ENCODE results near the gene AGBL4. TPM values are rescaled to one million over a fixed set of nuclear protein-coding genes. Genes with fewer than 3 reads are reported as not detected.

Gene AGBL4
- total and polyA plus RNA-seq, 5 experiments from 2014 or later, result 0.16 to 0.25 TPM; not detected in 3

DNA sequence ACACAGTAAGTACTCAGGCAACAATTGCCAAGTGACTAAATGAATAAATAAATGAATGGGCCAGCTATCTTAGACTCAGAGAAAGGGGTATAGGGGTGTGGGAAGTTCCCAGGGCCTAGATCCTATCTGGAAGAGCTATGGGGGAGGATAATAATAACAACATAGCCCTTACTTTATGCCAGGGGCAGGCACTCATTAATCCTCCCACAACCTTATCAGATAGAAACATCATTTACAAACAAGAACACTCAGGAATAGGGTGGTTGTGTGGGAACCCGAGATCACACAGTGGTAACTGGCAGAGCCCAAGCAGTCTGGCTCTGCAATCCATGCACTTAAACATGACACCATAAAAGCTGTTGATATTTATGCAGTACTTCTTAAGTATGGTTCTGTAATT lies 1423.6 kb downstream of the AGBL4 start:
- H3K9me3 Mint-ChIP-seq, result no peaks in the 10 kb centered on the region
- H3K4me1 Mint-ChIP-seq, result no peaks in the 10 kb centered on the region
- DNase-seq (no peak), ATAC-seq (no peak)
- no peak overlapping the region for H3K4me3 Mint-ChIP-seq
- H3K27ac Mint-ChIP-seq, result no peak overlapping the region
- POLR2A ChIA-PET, result no interaction called here
- peaks cover 0 to 8% (median 4%) of the 10 kb centered on the region in 5 donors for H3K27me3 Mint-ChIP-seq
- H3K36me3 Mint-ChIP-seq, result no peaks in the 10 kb centered on the region

DNA sequence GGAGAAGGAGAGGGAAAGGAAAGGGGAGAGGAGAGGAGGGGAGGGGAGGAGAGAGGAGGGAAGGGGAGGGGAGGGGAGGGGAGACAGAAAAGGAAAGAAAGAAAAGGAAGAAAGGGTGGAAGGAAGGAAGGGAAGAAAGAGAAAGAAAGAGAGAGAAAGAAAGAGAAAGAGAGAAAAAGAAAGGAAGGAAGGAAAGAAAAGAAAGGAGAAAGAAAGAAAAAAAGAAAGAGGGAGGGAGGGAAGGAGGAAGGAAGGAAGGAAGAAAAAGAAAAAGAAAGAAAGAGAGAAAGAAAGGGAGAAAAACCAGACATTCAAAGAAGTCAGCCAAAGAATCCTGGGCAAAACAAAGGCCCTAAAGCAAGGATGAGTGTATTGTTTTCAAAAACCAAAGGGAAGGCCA lies 1426.1 kb downstream of the AGBL4 start:
- H3K27ac Mint-ChIP-seq, result no peak overlapping the region
- H3K27me3 Mint-ChIP-seq, result peaks cover 0 to 5% (median under 1%) of the 10 kb centered on the region in 5 donors
- ATAC-seq, result no peak
- no peaks in the 10 kb centered on the region for H3K9me3 Mint-ChIP-seq
- POLR2A ChIA-PET, result no interaction called here
- H3K36me3 Mint-ChIP-seq, result no peaks in the 10 kb centered on the region
- H3K4me3 Mint-ChIP-seq, result no peak overlapping the region
- no peaks in the 10 kb centered on the region for H3K4me1 Mint-ChIP-seq
- DNase-seq, result no peak

DNA sequence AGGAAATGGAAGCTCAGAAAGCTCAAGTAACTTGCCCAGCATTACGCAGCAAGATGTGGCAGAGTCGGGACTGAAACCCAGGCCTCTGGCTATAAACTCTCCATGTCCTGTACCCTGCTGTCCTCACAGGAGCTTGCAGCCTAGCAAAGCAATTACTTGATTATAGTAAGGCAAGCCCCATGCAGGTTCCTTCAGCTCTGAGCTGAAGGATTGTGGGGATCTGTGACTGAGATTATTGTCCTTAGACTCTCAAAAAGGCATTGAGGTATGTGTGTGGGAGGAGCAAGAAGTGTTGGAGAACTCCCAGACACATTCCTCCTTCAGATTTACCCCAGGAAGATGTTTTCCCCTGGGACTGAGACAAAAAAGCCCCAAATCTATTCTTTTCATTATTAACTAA lies 1427.7 kb downstream of the AGBL4 start:
- DNase-seq, result no peak
- POLR2A ChIA-PET, result no interaction called here
- Mint-ChIP-seq H3K27me3 (peaks cover 0 to 5% (median 0%) of the 10 kb centered on the region in 5 donors), H3K9me3 (no peaks in the 10 kb centered on the region), H3K4me1 (no peaks in the 10 kb centered on the region), H3K36me3 (no peaks in the 10 kb centered on the region), H3K4me3 (no peak overlapping the region), H3K27ac (no peak overlapping the region)
- ATAC-seq, result no peak

DNA sequence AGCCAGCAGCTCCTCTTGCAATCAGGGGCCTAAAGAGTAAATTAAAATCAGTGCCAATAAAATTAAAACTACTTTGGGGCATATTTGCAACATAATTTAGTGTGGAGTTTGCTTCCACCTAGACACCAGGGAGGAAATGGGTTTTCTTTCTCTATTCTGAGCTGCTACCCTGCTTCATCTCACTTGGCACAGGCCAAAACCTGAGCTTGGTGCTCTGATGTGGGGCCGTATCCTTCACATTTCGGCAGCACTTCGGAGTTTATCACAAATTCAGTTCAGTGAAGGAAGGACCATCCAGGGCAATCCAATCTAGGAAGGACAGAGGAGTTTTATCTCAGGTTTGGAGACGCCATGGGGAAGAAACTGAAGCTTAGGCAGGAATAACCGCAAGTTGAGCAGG lies 1428.1 kb downstream of the AGBL4 start:
- no peak for DNase-seq
- Mint-ChIP-seq H3K36me3 (no peaks in the 10 kb centered on the region), H3K9me3 (no peaks in the 10 kb centered on the region), H3K4me3 (no peak overlapping the region), H3K27ac (no peak overlapping the region), H3K4me1 (no peaks in the 10 kb centered on the region), H3K27me3 (peaks cover 0 to 5% (median 0%) of the 10 kb centered on the region in 5 donors)
- ATAC-seq, result no peak
- POLR2A ChIA-PET, result no interaction called here

DNA sequence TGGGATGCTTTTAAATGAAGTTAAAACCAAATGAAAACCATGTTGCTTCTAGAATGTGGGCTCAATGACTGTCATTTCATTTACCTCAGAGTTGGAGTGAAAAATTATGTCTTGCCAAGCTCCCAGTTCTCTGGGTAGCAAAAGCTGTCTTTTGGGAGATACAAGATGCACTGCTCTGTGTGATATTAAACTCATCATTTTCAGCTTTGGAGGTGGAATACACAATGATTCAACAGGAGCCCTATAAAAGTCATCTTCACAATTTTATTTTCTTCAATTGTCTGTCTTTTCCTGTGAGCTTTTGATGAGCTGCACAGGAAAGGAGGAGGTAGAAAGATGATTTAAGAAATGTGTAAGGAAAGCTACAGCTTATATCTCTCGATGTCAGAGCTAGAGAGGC lies 1431.4 kb downstream of the AGBL4 start:
- H3K36me3 Mint-ChIP-seq, result no peaks in the 10 kb centered on the region
- no peak overlapping the region for H3K4me3 Mint-ChIP-seq
- H3K9me3 Mint-ChIP-seq, result no peaks in the 10 kb centered on the region
- ATAC-seq, result no peak
- no peaks in the 10 kb centered on the region for H3K4me1 Mint-ChIP-seq
- POLR2A ChIA-PET, result no interaction called here
- no peak overlapping the region for H3K27ac Mint-ChIP-seq
- no peak for DNase-seq
- peaks cover under 1 to 9% (median 2%) of the 10 kb centered on the region in 5 donors for H3K27me3 Mint-ChIP-seq

- no peaks in the 10 kb centered on the region for H3K4me1 Mint-ChIP-seq
- H3K27me3 Mint-ChIP-seq, result peaks cover 6 to 19% (median 9%) of the 10 kb centered on the region in 5 donors
- DNase-seq, result no peak
- H3K27ac Mint-ChIP-seq, result no peak overlapping the region
- no peak for ATAC-seq
- no peak overlapping the region for H3K4me3 Mint-ChIP-seq
- no peaks in the 10 kb centered on the region for H3K36me3 Mint-ChIP-seq
- POLR2A ChIA-PET, result no interaction called here
- no peaks in the 10 kb centered on the region for H3K9me3 Mint-ChIP-seq
These were observed 1432.6 kb downstream of the AGBL4 start for GRCh38 chr1:48591181-48591580.

GRCh38 chr1:48588061-48588460 lies 1435.7 kb downstream of the AGBL4 start:
- POLR2A ChIA-PET, result no interaction called here
- DNase-seq, result no peak
- ATAC-seq, result no peak
- Mint-ChIP-seq H3K4me1 (no peaks in the 10 kb centered on the region), H3K4me3 (no peak overlapping the region), H3K27me3 (peaks cover 7 to 28% (median 18%) of the 10 kb centered on the region in 5 donors), H3K27ac (no peak overlapping the region), H3K36me3 (no peaks in the 10 kb centered on the region), H3K9me3 (no peaks in the 10 kb centered on the region)

DNA sequence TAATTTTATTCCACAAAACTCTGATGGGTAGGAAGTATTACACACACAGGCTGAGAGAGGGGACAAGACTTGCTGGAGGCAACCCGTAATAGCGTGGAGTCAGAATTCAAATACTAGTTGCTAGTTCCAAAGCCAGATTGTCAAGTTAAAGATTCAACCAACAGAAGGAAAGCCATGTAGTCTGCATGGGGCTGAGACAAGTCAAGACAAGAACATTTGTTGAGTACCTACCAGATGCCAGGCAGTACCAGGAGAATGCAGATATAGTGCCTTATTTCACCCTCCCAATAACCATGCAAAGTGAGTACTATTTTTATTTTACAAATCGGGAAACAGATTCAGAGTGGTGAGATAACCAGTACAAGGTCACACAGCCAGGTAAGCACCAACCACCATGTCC lies 1441.3 kb downstream of the AGBL4 start:
- peak overlapping the region in 1 of 10 donors; percentile 4 for H3K4me3 Mint-ChIP-seq
- DNase-seq (no peak), ATAC-seq (no peak)
- no peak overlapping the region for H3K27ac Mint-ChIP-seq
- H3K9me3 Mint-ChIP-seq, result no peaks in the 10 kb centered on the region
- no peaks in the 10 kb centered on the region for H3K4me1 Mint-ChIP-seq
- POLR2A ChIA-PET, result no interaction called here
- H3K36me3 Mint-ChIP-seq, result no peaks in the 10 kb centered on the region
- H3K27me3 Mint-ChIP-seq, result peaks cover 8 to 28% (median 21%) of the 10 kb centered on the region in 5 donors

DNA sequence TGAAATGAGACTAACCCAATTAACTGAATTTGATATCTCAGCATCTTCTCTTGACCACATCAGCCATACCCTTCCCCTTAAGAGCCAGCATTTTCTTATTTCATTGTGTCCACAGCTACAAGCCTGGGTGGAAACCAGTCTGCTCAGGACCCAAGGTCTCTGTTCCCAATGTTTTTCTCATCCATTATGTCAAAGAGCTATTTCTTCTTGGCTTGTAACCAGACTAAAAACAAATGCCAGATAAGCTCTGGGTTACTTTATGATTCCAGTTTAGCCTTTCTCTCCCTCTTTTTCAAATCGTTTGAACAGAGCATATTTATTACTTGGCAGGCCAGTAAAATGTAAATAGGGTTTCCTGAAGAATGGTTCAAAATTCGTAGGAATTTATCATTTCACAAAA lies 1442.5 kb downstream of the AGBL4 start:
- Mint-ChIP-seq H3K4me1 (no peaks in the 10 kb centered on the region), H3K27me3 (peaks cover 5 to 18% (median 14%) of the 10 kb centered on the region in 5 donors), H3K36me3 (no peaks in the 10 kb centered on the region), H3K4me3 (no peak overlapping the region), H3K9me3 (no peaks in the 10 kb centered on the region), H3K27ac (no peak overlapping the region)
- ATAC-seq, result no peak
- no peak for DNase-seq
- POLR2A ChIA-PET, result no interaction called here

GRCh38 chr1:48576565-48576964 lies 1447.2 kb downstream of the AGBL4 start:
- no peak for DNase-seq
- Mint-ChIP-seq H3K36me3 (no peaks in the 10 kb centered on the region), H3K27ac (no peak overlapping the region), H3K27me3 (peaks cover 7 to 21% (median 10%) of the 10 kb centered on the region in 5 donors), H3K4me1 (no peaks in the 10 kb centered on the region), H3K9me3 (no peaks in the 10 kb centered on the region), H3K4me3 (no peak overlapping the region)
- ATAC-seq, result no peak
- POLR2A ChIA-PET, result no interaction called here

- no peak overlapping the region for H3K27ac Mint-ChIP-seq
- no peaks in the 10 kb centered on the region for H3K36me3 Mint-ChIP-seq
- H3K4me3 Mint-ChIP-seq, result no peak overlapping the region
- no peaks in the 10 kb centered on the region for H3K9me3 Mint-ChIP-seq
- no peak for ATAC-seq
- H3K4me1 Mint-ChIP-seq, result no peaks in the 10 kb centered on the region
- peak in 3 of 10 donors; percentile 1 to 9 (median 2) for DNase-seq
- POLR2A ChIA-PET, result no interaction called here
- peaks cover 4 to 33% (median 8%) of the 10 kb centered on the region in 5 donors for H3K27me3 Mint-ChIP-seq
These were observed 1451.0 kb downstream of the AGBL4 start for GRCh38 chr1:48572646-48573258.

DNA sequence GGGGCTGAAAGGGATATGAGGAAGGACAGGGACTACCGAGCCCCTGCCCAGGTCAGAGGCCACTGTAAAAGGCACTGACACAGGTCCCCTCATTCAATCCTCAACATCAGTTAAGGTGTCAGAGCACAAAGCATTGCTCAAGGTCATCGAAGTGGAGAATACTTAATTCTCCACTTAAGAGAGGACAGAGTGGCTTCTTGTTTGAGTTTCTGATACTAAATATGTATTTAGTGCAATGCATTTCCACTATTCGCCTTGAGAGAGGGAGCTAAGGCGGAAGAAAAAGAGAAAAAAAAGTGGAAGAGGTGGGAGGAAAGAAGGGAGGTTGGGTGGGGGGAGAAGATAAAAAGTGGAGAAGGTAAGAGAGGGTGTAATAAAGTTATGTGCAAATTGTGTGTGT lies 1451.6 kb downstream of the AGBL4 start:
- no peak overlapping the region for H3K4me3 Mint-ChIP-seq
- POLR2A ChIA-PET, result no interaction called here
- no peaks in the 10 kb centered on the region for H3K4me1 Mint-ChIP-seq
- no peaks in the 10 kb centered on the region for H3K36me3 Mint-ChIP-seq
- no peak overlapping the region for H3K27ac Mint-ChIP-seq
- H3K27me3 Mint-ChIP-seq, result peaks cover 4 to 33% (median 8%) of the 10 kb centered on the region in 5 donors
- ATAC-seq, result no peak
- DNase-seq, result no peak
- no peaks in the 10 kb centered on the region for H3K9me3 Mint-ChIP-seq

DNA sequence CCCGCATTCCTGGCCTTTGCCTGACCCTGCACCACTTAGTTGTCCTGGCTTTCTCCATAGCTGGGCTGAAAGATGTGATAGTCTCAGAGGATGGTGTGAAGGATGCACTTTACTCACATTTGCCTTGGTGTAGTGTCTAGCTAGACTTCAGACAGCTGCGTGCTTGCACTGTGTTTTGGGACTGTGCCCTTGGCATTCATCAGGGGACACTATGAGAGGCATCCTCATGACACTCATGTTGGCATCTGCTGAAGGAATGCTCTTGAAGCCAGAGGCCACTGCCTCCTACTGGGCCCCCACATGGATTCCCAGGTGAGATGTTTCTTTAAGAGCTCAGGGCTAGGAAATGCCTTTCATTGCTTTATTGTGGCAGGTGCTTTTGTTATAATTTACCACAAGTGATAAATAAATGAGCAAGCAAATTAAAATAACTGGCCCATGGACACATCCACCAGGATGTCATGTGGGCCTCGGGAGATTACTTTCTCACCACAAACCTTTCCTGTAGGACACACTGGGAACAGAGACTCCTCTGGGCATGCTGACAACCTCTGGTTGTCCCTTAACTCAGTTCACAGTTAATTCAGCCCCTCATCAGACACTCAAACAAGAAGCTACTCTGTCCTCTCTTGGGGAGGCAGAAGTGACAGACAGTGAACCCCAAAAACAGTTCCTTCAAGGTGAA lies 1452.3 kb downstream of the AGBL4 start:
- peaks cover 4 to 33% (median 8%) of the 10 kb centered on the region in 5 donors for H3K27me3 Mint-ChIP-seq
- no peaks in the 10 kb centered on the region for H3K9me3 Mint-ChIP-seq
- no peak for ATAC-seq

DNA sequence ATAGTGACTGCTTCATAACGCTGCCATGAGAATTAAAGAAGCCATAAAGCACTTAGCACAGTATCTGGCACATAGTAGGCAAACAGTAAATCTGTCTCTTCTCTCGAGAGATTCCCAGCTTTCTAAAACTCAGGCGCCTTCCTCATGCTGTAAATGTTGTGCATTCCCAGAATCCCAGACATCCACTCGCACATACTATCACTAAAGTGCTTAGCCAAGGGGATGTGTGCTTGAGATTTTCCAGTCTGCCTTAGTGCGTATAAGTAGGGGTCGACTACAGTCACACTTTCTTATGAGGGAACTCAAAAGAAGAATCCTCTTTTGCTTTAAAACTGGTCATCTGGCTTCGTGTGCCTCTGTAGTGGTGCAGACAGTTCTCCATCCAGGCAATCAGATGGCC lies 1453.2 kb downstream of the AGBL4 start:
- ATAC-seq, result no peak
- H3K9me3 Mint-ChIP-seq, result no peaks in the 10 kb centered on the region
- H3K36me3 Mint-ChIP-seq, result no peaks in the 10 kb centered on the region
- no peaks in the 10 kb centered on the region for H3K4me1 Mint-ChIP-seq
- DNase-seq, result no peak
- POLR2A ChIA-PET, result no interaction called here
- H3K27ac Mint-ChIP-seq, result no peak overlapping the region
- no peak overlapping the region for H3K4me3 Mint-ChIP-seq
- H3K27me3 Mint-ChIP-seq, result peaks cover 3 to 27% (median 6%) of the 10 kb centered on the region in 5 donors

More for the DNA sequence above, 1452.3 kb downstream of the AGBL4 start:
- POLR2A ChIA-PET, result no interaction called here
- Mint-ChIP-seq H3K4me3 (no peak overlapping the region), H3K36me3 (no peaks in the 10 kb centered on the region), H3K27ac (no peak overlapping the region), H3K4me1 (no peaks in the 10 kb centered on the region)
- DNase-seq, result no peak
